Cardiac septum (tissue), 1 donor: Measurements from ENCODE around the gene CSRNP2. TPM values are rescaled to one million over a fixed set of nuclear protein-coding genes. Genes with fewer than 3 reads are reported as not detected.

Experiments
- total RNA-seq: library from RNA; stranded (reverse); fragmentation: NEBNext Ultra II Directional; extraction: Animal tissue kit (Norgen Biotek cat#: 25700); gene quantifications from one replicate; pipeline ENCODE4 v1.2.1, GENCODE V29; 2021
- donor health status: DM: no; HTN: no; CAD: no.

The CSRNP2 gene
- total RNA-seq, 1 donor from 2014 or later, result 30.1 TPM

Other genes with a start within 250 kb of the CSRNP2 start
- not detected for gene TMPRSS12, start 240.7 kb downstream of the CSRNP2 start, total RNA-seq
- not detected for gene HIGD1C, start 131.1 kb downstream of the CSRNP2 start, total RNA-seq
- gene SLC11A2, start 57.2 kb downstream of the CSRNP2 start, total RNA-seq, result 22.0 TPM
- gene LETMD1, start 35.3 kb downstream of the CSRNP2 start, total RNA-seq, result 27.3 TPM
- gene TFCP2, start 89.5 kb upstream of the CSRNP2 start, total RNA-seq, result 20.2 TPM
- 9.1 TPM for gene POU6F1, start 134.5 kb upstream of the CSRNP2 start, total RNA-seq
- gene DAZAP2, start 155.2 kb upstream of the CSRNP2 start, total RNA-seq, result 169 TPM
- 4.4 TPM for gene SMAGP, start 186.8 kb upstream of the CSRNP2 start, total RNA-seq
- 2.4 TPM for gene BIN2, start 240.6 kb upstream of the CSRNP2 start, total RNA-seq